ENCODE measurements around the gene ULK1. TPM values are rescaled to one million over a fixed set of nuclear protein-coding genes. Genes with fewer than 3 reads are reported as not detected.

Gene ULK1
- total RNA-seq, 1 donor, result 14.1 TPM

DNA sequence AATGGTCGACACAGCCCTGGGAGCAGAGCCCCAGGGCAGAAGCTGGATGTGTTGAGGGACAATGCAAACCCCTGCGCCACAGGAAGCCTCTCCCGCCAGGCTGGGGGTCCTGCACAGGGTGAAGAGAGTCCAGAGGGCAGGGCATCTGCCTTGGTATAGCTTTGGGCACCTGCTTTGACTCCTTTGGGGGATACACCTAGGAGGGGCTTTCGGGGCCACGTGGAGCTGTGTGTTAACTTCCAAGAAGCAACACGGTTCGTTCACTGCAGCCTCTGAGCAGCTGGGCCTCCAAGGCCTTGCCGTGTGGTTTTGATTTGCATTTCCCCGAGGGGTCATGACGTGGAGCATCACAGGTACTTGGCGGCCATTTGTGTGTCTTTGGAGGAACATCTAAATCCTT lies 28.8 kb downstream of the ULK1 start:
- Histone ChIP-seq H3K9me3 (ENCODE audit: low read depth, low read length) (no peaks in the 10 kb centered on the region), H2AFZ (ENCODE audit: low read length) (no peak overlapping the region), H3K4me2 (ENCODE audit: insufficient read depth, low read length) (no peak overlapping the region), H3K79me2 (ENCODE audit: insufficient read depth, low read length) (no peaks in the 10 kb centered on the region), H3K27me3 (ENCODE audit: insufficient read depth, low read length) (no peaks in the 10 kb centered on the region), H3K4me3 (ENCODE audit: insufficient read depth, low read length) (no peak overlapping the region), H3K27ac (ENCODE audit: low read depth, low read length) (no peak overlapping the region), H3K4me1 (ENCODE audit: insufficient read depth, low read length) (no peaks in the 10 kb centered on the region), H4K20me1 (ENCODE audit: insufficient read depth, low read length) (no peaks in the 10 kb centered on the region), H3K36me3 (ENCODE audit: insufficient read depth, low read length) (peaks cover 9% of the 10 kb centered on the region)
- peak; percentile 66 for DNase-seq (ENCODE audit: insufficient read length, low spot score, missing footprints)
- TF ChIP-seq, protein P1, sequence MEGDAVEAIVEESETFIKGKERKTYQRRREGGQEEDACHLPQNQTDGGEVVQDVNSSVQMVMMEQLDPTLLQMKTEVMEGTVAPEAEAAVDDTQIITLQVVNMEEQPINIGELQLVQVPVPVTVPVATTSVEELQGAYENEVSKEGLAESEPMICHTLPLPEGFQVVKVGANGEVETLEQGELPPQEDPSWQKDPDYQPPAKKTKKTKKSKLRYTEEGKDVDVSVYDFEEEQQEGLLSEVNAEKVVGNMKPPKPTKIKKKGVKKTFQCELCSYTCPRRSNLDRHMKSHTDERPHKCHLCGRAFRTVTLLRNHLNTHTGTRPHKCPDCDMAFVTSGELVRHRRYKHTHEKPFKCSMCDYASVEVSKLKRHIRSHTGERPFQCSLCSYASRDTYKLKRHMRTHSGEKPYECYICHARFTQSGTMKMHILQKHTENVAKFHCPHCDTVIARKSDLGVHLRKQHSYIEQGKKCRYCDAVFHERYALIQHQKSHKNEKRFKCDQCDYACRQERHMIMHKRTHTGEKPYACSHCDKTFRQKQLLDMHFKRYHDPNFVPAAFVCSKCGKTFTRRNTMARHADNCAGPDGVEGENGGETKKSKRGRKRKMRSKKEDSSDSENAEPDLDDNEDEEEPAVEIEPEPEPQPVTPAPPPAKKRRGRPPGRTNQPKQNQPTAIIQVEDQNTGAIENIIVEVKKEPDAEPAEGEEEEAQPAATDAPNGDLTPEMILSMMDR (IDR thresholded peaks at IDR 0.05; ENCODE audit: extremely low read depth, low read depth, low read length), result no peak

DNA sequence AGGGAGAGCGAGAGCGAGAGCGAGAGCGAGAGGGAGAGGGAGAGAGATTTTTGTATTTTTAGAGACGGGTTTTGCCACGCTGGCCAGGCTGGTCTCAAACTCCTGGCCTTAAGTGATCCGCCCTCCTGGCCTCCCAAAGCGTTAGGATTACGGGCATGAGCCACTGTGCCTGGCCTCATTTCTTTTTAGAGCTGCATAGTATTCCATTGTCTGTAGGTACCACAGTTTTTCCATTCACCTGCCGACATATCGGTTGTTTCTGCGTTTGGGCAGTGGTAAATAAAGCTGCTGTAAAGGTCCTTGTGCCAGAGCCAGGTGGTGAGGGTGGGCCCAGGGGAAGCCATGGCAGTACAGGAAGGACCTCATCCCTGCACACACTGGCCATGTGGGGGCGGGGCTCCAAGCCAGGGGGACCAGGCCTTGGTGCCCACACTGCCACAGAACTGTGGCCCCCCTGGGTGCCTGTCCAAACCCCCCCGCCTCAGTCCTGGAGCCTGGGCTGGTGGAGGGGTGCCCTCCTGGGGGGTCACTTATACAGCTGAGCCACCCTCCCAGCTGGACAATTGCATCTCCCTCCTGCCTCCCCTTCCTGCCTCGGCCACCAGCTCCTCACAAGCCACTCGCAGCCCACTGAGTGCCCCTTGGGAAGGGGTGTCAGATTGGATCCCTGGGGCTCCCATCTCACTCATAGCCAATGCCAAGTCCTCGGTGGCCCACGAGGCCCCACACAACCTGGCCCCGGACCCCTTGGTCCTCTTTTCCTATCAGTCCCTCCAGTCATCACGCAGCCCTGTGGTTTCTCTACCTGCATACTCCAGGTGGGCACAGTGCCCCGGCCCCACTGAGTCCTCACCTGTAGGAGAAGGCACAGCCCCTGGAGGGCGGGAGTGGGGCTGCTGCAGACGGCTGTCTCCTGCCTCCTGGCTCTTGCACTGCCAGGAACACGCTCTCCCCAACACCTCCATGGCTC lies 33.0 kb downstream of the ULK1 start:
- Histone ChIP-seq H3K9me3 (ENCODE audit: low read depth, low read length) (no peaks in the 10 kb centered on the region), H3K79me2 (ENCODE audit: insufficient read depth, low read length) (peaks cover 27% of the 10 kb centered on the region), H3K4me1 (ENCODE audit: insufficient read depth, low read length) (peaks cover 9% of the 10 kb centered on the region), H3K36me3 (ENCODE audit: insufficient read depth, low read length) (peaks cover 14% of the 10 kb centered on the region), H3K27ac (ENCODE audit: low read depth, low read length) (no peak overlapping the region), H2AFZ (ENCODE audit: low read length) (no peak overlapping the region), H3K4me2 (ENCODE audit: insufficient read depth, low read length) (no peak overlapping the region), H4K20me1 (ENCODE audit: insufficient read depth, low read length) (peaks cover 7% of the 10 kb centered on the region), H3K27me3 (ENCODE audit: insufficient read depth, low read length) (no peaks in the 10 kb centered on the region), H3K4me3 (ENCODE audit: insufficient read depth, low read length) (no peak overlapping the region)
- TF ChIP-seq, protein P1 (IDR thresholded peaks at IDR 0.05; ENCODE audit: extremely low read depth, low read depth, low read length), result no peak
- DNase-seq (ENCODE audit: insufficient read length, low spot score, missing footprints), result peak; percentile 81

DNA sequence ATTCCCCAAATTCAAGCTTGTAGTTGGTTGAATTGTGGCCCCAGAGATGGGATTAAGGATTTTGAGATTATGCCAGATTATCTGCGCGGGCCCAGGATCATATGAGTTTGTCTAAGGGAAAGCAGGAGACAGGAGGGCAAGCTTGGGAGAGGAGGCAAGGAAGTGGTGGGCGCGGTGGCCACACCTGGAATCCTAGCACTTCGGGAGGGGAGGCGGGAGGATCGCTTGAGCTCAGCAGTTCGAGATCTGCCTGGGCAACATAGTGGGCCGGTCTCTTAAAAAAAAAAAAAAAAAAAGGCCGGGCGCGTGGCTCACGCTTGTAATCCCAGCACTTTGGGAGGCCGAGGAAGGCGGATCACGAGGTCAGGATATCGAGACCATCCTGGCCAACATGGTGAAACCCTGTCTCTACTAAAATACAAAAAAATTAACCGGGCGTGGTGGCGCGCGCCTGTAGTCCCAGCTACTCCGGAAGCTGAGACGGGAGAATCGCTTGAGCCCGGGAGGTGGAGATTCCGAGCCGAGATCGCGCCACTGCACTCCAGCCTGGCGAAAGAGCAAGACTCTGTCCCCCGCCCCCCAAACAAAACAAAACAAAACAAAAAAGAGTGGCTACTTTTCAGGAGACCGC lies 33.8 kb downstream of the ULK1 start:
- Histone ChIP-seq H2AFZ (ENCODE audit: low read length) (peak overlapping the region; percentile 78), H3K9me3 (ENCODE audit: low read depth, low read length) (no peaks in the 10 kb centered on the region), H3K79me2 (ENCODE audit: insufficient read depth, low read length) (peaks cover 28% of the 10 kb centered on the region), H3K27me3 (ENCODE audit: insufficient read depth, low read length) (no peaks in the 10 kb centered on the region), H3K36me3 (ENCODE audit: insufficient read depth, low read length) (peaks cover 22% of the 10 kb centered on the region), H3K4me1 (ENCODE audit: insufficient read depth, low read length) (peaks cover 9% of the 10 kb centered on the region), H3K4me3 (ENCODE audit: insufficient read depth, low read length) (peak overlapping the region; percentile 93), H4K20me1 (ENCODE audit: insufficient read depth, low read length) (peaks cover 7% of the 10 kb centered on the region), H3K4me2 (ENCODE audit: insufficient read depth, low read length) (peak overlapping the region; percentile 87), H3K27ac (ENCODE audit: low read depth, low read length) (peak overlapping the region; percentile 41)
- DNase-seq (ENCODE audit: insufficient read length, low spot score, missing footprints), result no peak
- TF ChIP-seq, protein P1 (IDR thresholded peaks at IDR 0.05; ENCODE audit: extremely low read depth, low read depth, low read length), result no peak
